Cardiac fibroblast (primary cell): Measurements from ENCODE around the gene SPTY2D1.
A peak's percentile ranks its signal among the peaks of the same experiment; 100 is the strongest.

Source experiments
- DNase-seq, 2 donors: peaks; one replicate each; pipeline versions ENCODE4 v3.0.0 to v3.0.0-alpha.2; 2010; ENCODE audit warnings: low read depth in 2 of 2
- H3K4me3 ChIP-seq, 2 donors: replicated peaks in 1 of 2; 1 replicate in 1 of 2; 2 replicates in 1 of 2; pipeline ENCODE4 v1.5.1; 2011; ENCODE audit warnings: low read depth in 2 of 2, low read length in 2 of 2, mild to moderate bottlenecking in 2 of 2, moderate library complexity in 1 of 2
- CTCF ChIP-seq: IDR thresholded peaks from one replicate; pipeline ENCODE4 v1.5.1; 2011; ENCODE audit warnings: low read depth, mild to moderate bottlenecking, low read length, inconsistent platforms

SPTY2D1 gene

DNA sequence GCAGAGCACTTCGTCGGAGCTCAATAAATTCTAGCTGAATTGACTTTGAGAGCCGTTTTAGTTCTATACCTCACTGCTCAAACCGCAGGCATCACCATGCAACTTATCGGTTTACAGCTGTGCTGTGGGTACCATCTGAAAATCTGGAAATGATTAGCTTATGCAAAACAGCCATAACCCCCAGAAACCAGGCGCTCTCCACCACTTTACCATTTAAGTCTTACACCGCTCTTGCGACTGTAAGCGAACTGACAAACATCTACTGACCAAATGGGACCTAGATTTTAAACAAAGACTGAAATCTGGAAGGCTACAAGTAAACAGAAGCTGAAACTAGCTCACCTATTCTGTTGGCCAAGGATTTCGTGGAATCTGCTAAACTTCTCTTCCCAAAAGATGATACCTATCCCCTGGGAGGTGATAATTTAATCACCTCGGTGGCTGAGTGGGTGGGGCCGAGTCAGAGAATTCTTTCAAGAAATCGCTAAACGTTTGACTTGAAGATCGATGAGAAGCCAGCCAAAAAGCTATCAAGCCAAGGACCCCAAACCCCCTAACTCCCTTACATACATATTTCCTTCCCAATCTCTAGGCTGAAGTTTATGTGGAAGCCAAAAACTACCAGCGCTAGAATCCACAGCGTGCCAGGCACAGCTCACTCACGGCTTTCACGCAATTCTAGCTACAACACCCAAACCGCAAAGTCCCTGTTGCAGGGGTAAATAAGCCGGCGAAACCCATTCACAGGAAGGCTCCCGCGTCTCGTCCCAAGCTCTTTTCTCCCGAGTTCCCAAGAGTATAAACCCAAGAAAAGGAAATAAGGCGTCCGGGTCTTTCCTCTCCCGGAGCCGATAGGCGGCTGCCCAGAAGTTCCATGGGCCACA lies 644 bp downstream of the SPTY2D1 start:
- DNase-seq, result peak in 1 of 2 donors; percentile 12
- TF ChIP-seq CTCF, result no peak
- H3K4me3 ChIP-seq, result peak overlapping the region; percentile 67 to 92

GRCh38 chr11:18632841-18633240 lies 1.3 kb downstream of the SPTY2D1 start:
- peak overlapping the region; percentile 67 to 92 for H3K4me3 ChIP-seq
- DNase-seq, result no peak
- no peak for TF ChIP-seq CTCF

- no peak for DNase-seq
- no peak for TF ChIP-seq CTCF
- H3K4me3 ChIP-seq, result no peak overlapping the region
These were observed 10.0 kb downstream of the SPTY2D1 start for GRCh38 chr11:18624161-18624560.

- H3K4me3 ChIP-seq, result no peak overlapping the region
- no peak for DNase-seq
- no peak for TF ChIP-seq CTCF
These were observed 10.4 kb downstream of the SPTY2D1 start for GRCh38 chr11:18623707-18624106.

DNA sequence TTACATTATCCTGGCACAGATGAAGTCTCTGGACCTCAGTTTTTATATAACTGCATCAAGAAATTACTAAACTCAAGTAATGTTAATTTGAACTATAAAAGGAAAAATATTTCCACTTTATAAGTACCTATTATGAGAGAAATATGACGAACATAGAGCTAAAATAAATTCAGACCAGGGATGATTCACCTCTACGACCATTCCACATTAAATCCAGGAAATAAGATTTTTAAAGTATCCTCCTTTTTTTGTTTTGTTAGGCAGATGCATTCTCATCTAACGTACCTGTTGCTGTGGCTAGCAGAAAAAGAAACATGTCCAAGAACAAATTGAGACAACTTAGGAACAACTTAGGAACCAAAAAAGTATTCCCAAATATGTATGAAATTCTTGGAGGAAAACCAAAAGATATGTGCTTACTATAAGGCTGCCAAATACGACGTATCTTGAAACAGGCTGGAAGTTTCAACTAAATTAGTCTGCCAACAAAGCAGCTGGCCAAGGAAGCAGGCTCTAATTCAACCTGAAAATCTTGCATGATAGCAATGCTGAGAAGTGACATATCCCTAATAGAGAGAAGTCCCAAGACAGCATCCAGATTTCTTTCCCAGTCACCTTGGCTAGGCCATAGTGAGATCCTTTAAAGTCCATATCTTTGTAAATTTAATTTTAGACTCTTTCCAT lies 15.7 kb downstream of the SPTY2D1 start:
- TF ChIP-seq CTCF, result no peak
- peak; percentile 50 to 84 for DNase-seq
- H3K4me3 ChIP-seq, result no peak overlapping the region

DNA sequence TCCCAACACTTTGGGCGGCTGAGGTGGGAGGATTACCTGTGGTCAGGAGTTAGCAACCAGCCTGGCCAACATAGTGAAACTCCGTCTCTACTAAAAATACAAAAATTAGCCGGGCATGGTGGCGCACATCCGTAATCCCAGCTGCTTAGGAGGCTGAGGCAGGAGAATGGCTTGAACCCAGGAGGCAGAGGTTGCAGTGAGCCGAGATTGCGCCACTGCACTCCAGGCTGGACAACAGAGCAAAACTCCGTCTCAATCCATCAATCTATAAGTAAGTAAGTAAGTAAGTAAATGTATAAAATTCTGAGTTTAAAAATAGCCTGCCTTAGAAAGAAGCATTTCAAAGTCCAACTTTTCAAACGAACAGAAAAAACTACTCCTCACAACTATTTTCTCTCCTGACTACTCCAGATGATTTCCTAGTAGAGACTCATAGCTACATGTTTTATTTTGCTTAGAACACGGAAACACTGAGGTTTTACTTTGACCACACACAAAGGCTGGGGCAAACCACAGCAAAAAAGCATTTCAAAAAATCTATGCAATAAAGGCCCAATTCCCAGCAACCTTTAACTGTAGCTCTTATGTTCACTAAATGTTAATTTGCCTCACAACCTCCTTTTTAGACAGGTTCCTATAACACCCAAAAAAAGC lies 16.3 kb downstream of the SPTY2D1 start:
- peak; percentile 54 to 57 for DNase-seq
- no peak overlapping the region for H3K4me3 ChIP-seq
- no peak for TF ChIP-seq CTCF
